Measurements from ENCODE around the gene MYLK.

Gene MYLK

DNA sequence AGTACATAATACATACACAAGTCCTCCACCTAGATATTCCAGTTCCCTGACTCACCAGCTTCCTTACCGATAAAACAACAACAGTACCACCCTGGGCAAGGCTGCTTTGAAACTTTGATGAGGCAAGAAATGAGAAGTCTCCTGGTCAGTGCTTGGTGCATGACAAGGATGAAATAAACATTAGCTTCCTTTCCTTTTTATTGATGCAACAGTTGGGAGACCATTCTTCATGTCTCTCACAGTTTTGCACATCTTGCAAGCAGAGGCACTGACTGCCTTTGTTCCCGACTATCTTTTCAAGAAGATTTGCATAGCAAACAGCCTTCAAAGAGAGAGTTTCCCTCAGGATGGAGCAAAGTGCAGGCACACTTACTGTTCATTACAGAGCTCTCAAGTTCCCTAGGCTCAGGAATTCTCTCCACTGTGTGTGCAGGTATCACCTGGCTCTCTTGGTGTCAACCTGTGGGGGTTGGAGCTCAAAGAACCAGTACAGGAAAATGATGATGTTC is 65.2 kb downstream of the MYLK start:
- FAIRE-seq: no peak

- no peak for FAIRE-seq
Measured at GRCh38 chr3:123818324-123818920, 65.7 kb downstream of the MYLK start.

GRCh38 chr3:123817413-123817812 is 66.7 kb downstream of the MYLK start:
- FAIRE-seq: no peak

- FAIRE-seq: no peak
Measured at GRCh38 chr3:123816673-123817207, 67.4 kb downstream of the MYLK start.

DNA sequence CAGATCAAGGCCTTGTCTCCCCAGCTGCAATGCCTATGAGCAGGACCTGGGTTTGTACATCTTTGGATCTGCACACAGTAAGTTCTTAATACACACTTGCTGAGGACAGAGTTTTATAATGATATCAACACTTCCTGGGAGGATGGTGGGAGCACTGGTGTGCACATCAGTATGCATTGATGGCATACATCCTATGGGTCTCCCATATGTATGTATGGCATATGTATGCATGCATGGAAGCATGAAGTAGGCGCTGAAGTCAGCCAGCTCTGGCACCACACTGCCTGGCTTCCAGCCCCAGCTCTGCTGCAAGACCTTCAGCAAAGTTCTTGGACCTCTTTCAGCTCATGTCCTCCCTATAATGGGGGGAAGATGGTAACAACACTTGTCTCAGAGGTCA is 68.2 kb downstream of the MYLK start:
- no peak for FAIRE-seq

GRCh38 chr3:123813876-123814275 is 70.3 kb downstream of the MYLK start:
- no peak for FAIRE-seq

DNA sequence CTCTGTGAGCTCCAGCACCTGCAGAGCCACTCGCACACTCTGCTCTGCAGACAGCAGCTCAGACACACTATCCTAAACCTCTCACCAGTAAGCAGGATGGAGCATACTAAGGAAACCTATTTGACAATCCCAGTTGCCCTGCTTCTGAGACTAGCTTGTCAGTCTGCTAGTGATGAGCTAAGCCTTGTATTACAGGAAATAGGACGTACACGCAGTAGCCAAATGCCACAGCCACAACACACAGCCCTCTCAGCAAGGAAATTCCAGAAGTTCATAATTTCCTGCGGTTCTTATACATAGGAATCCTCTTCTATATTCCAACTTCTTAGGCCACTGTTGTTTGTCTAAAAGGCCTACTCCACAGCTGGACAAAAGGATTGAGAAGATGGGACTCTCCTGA is 74.5 kb downstream of the MYLK start:
- no peak for FAIRE-seq

DNA sequence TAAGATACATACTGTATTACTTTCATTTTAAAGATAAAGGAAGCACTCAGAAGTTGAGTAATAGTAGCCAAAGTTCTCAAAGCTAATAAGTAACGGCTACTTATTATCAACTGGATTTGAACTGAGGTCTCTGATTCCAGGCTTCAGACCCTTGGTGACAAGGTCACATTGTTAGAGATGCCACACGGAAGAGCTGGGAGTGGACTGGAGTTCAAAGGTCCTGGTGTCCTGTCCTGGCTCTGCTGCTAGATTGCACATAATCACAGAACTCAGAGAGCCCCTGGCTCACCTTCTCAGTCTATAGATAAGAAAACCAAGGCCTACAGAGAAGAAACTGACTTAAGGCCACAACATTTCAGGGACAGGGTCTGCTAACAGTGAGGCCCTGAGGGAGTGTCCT is 75.3 kb downstream of the MYLK start:
- no peak for FAIRE-seq

- no peak for FAIRE-seq
Measured at GRCh38 chr3:123807820-123808219, 76.3 kb downstream of the MYLK start.

DNA sequence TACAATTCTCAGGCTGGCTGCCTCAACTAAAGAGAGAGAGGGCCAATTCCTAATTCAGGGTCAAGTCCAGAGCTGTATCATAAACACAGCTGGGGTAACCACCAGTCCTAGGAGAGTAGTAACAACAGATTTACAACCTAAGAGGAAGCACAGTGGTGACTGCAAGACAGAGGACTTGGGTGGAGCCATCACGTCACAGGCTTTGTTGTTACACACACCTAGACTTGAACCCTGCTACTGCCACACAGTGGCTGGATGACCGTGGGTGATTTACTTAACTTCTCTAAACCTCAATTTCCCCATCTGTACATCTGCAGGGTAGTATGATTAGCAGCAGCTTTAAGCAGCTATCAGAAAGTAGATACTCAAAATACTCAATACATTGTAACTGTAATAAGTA is 78.6 kb downstream of the MYLK start:
- FAIRE-seq: no peak

- no peak for FAIRE-seq
Measured at GRCh38 chr3:123805101-123805500, 79.0 kb downstream of the MYLK start.

GRCh38 chr3:123804676-123805075 is 79.5 kb downstream of the MYLK start:
- FAIRE-seq: no peak

DNA sequence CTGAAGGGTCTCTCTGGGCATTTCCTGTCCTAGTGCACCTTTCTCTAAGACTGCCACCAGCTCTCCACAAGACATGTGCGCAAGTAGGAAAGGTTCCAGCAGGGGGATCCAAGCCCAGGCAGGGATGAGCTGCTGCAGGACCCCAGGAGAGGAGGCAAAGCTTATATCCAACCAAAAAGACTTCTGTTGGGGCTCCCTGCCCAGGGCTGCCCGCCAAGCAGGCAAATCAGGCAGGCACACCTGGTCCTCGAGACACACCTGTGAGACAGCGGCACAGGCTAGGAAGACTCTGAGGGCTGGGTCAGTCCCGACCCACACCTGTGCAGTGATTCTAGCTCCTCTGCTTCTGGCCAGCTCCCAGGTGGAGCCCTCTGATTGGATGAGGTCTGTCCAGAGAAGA is 80.6 kb downstream of the MYLK start:
- no peak for FAIRE-seq

DNA sequence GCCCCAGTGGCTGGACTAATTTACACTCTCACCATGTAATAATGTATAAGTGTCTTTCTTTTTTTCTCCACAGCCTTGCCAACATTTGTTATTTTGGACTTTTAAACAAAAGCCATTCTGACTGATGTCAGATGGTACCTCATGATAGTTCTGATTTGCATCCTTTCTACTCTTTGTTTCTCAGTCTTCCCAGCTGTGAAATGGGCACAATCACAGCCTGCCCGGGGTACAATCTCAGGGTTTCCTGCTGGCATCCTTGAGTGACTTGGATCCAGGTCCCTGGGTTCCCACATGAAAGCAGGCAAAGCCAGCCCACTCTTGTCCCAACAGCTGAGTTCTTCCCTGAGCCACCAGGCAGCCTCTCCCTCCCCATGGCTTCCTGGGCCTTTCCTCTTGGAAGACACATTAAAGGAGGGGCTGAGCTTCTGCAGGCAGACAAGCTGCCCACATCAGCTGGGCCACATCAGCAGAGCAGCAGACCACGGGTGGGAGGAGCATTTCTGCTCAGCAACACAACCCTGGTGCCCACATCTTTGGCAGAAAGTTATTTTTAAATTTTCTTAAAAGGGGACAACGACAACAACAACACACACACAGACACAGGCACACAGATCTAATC is 82.0 kb downstream of the MYLK start:
- no peak for FAIRE-seq

GRCh38 chr3:123801474-123801873 is 82.7 kb downstream of the MYLK start:
- FAIRE-seq: no peak

DNA sequence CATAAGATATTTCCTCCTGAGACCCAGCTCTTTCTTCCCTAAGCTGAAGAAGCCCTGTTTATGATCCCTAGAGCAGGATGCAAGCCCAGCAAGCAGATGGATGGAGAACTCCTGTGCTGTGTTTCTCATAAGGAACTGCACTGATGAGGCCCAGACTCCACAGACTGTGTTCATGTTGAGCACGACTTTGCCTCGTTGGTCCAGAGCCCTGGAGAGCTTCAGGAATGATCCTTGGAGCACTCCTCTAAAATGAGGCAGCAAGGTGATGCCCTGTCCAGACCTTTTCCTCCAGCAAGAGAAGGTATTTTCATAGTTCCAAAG is 83.8 kb downstream of the MYLK start:
- FAIRE-seq: no peak

DNA sequence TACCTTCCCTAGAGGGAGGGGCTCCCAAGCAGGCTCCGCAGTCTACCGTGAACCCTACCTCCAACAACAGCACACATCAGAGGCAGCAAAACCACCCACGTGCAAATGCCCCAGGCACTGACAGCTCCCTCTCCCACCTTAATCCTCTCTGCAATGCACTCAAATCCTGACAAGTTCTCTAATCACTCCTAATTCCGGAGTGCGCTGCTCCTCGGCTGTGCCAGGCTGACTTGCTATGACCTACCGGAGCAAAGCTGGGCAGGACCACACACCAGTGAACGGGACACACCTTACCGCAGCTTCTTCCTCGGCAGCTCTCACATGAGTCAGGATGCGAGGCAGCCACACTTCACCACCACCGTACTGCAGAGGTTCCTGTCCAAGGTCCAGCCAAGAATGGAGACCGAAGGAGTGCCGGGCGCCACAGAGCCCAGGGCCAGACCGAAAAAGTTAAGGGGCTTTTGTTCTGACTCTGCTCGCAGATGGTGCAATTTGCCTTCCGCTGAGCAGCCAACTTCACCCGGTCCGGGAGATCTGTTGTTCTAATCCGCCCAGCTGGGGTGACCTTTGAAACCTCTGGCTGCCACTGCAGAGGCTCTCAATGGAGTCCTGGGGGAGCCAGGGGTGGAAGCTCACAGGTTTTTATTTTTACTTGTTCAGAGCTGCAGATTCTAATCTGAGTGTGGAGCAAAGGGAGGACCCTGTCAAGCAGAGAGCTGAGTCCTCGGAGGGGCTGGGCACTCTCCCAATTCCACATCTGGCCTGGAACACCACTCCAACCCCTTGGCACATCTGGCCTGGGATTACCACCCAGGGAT is 84.4 kb downstream of the MYLK start:
- no peak for FAIRE-seq

- FAIRE-seq: no peak
Measured at GRCh38 chr3:123798550-123798949, 85.6 kb downstream of the MYLK start.

DNA sequence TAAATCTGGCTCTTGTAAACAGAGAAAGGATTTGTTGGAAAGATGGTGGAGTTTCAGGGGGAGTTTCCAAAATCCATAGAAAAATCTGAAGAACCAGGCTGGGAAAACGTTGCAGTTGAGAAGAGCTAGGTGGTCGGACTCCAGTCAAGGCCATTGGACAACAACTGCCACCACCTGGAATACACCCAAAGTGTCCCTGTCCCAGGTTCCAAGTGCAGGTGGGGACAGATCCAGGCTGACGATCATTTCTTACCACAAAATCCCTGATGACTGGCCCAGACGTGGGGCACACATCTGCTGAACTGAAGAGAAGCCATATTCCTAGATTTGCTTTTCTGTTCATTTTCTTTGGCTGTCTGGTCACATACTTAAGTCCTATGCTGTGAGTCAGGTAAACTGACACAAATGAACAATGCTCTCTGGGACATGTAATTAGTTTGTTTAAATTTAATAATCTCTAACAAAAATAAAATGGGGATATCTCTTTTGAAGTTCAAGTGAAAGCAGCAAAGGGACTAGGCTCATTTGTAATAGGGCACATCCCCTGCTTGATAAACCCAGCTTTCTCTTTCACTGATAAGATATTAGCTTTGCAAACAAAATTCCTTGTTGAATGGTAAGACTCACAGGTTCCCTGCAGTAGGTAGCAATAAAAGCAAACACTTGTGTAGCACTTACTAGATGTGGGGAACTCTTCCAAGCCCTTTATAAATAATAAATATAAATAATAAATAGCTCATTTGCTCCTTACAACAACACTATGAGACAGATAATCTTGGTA is 88.5 kb downstream of the MYLK start:
- FAIRE-seq: no peak

DNA sequence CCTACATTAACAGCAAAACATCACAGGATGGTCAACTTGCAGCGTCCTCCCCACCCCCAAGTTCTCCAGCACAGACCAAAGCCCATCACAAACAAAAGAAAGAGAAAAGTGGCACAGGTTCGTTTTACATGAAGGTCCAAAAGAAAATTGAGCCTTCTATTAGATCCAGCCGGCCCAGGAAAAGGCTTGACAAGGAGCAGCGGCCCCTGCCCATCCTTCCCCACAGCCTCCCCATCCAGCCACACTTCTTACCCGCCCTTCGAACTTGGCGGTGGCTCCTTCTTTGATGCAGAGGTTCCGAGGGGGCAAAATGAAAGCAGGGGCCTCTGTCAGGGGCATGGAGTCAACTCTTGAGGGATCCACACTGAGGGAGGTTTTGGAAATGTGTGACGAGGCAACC is 90.7 kb downstream of the MYLK start:
- no peak for FAIRE-seq

GRCh38 chr3:123792473-123793201 is 91.5 kb downstream of the MYLK start:
- FAIRE-seq: no peak

DNA sequence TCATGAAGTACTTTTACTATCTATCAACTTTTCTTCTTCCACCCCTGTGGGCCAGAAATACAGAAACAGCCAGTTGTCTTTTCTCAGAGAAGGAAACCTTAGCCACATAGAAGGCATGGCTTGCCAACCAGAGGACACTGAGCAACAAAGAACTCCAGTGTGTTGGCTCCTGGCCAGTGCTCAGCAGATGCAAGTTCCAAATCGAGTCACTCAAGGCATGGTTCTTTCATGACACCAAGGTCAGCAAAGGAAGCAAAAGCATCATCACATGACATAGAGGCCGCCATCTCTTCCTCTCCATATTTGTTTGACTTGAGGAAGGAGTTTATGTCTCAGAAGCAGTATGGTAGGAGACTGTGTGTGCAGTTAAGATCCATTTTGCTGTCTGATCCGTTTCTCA is 92.2 kb downstream of the MYLK start:
- FAIRE-seq: no peak

GRCh38 chr3:123791417-123791816 is 92.7 kb downstream of the MYLK start:
- no peak for FAIRE-seq
